ENCODE data around the gene ZP1. TPM values are rescaled to one million over a fixed set of nuclear protein-coding genes. Genes with fewer than 3 reads are reported as not detected.

The ZP1 gene
- total and polyA plus RNA-seq, 4 donors, result 0.04 TPM; not detected in 3

DNA sequence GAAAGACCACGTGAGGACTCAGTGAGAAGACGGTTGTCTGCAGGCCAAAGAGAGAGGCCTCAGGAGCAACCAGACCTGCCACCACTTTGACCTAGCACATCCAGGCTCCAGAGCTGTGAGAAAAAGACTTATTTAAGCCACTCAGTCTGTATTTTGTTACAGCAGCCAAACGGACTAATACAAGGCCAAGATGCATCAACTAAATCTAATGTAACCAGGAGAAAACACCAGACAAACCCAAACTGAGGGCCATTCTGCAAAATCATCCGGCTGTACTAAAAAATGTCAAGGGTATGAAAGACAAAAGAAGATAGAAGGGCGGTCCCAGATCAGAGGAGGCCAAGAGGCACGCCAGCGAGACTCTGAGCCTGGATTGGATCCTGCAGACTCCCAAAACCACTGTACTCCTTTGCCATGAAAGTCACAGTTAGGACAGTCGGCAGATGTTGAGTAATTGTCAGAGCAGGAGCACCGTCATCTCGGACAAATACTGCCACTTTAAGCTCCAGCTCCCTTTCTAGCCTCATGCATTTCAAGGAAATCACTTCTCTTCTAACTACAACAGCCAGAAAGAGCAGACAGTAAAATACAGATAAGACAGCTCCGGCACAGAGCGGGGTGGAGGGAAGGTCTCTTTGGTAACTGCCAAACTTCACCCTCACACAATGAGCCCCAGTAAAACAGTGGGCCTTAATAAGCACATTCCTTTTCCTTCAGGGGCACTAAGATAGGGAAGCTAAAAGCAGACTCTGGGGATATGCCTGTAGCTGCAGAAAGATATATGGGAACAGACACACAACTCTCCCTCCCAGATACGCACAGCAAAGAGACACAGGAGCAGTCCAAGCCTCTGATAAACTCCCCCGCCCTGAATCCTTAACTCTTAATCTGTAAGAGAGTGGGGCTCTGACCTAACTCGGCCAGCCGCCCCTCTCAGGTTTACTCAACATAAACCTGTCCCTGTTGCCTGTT lies 3.5 kb upstream of the ZP1 start:
- Histone ChIP-seq H3K4me3 (no peak overlapping the region), H3K27me3 (ENCODE audit: control insufficient read depth in 3 of 3, insufficient read depth in 3 of 3, low read length in 2 of 3) (no peaks in the 10 kb centered on the region), H3K9ac (ENCODE audit: insufficient read depth in 1 of 2, low read length in 2 of 2) (no peak overlapping the region), H3K4me1 (ENCODE audit: control insufficient read depth in 5 of 5, insufficient read depth in 5 of 5, low read length in 5 of 5) (no peaks in the 10 kb centered on the region), H3K9me3 (ENCODE audit: control insufficient read depth in 4 of 4, insufficient read depth in 3 of 4, low read length in 3 of 4) (peaks cover 0 to 2% (median 0%) of the 10 kb centered on the region in 4 donors), H3K36me3 (ENCODE audit: control insufficient read depth in 4 of 4, insufficient read depth in 4 of 4, low read length in 4 of 4) (no peaks in the 10 kb centered on the region), H3K27ac (ENCODE audit: low read depth in 1 of 2, low read length in 1 of 2) (no peak overlapping the region)
- 76 to 83% methylated on average over 16 of the region's 16 CpGs for WGBS, 2 donors
- ATAC-seq (ENCODE audit: insufficient read depth, low FRiP score) (no peak), DNase-seq (no peak)
- no peak for TF ChIP-seq CTCF (IDR thresholded peaks at IDR 0.05; ENCODE audit: control extremely low read depth, extremely low read depth)

- Histone ChIP-seq H3K27me3 (ENCODE audit: control insufficient read depth in 3 of 3, insufficient read depth in 3 of 3, low read length in 2 of 3) (no peaks in the 10 kb centered on the region), H3K36me3 (ENCODE audit: control insufficient read depth in 4 of 4, insufficient read depth in 4 of 4, low read length in 4 of 4) (no peaks in the 10 kb centered on the region), H3K9ac (ENCODE audit: insufficient read depth in 1 of 2, low read length in 2 of 2) (no peak overlapping the region), H3K9me3 (ENCODE audit: control insufficient read depth in 4 of 4, insufficient read depth in 3 of 4, low read length in 3 of 4) (peaks cover 0 to 3% (median 0%) of the 10 kb centered on the region in 4 donors), H3K4me1 (ENCODE audit: control insufficient read depth in 5 of 5, insufficient read depth in 5 of 5, low read length in 5 of 5) (no peaks in the 10 kb centered on the region), H3K4me3 (no peak overlapping the region), H3K27ac (ENCODE audit: low read depth in 1 of 2, low read length in 1 of 2) (no peak overlapping the region)
- TF ChIP-seq CTCF (IDR thresholded peaks at IDR 0.05; ENCODE audit: control extremely low read depth, extremely low read depth), result no peak
- DNase-seq (no peak), ATAC-seq (ENCODE audit: insufficient read depth, low FRiP score) (no peak)
- WGBS, 2 donors, result 78% methylated on average over 7 of the region's 7 CpGs
Observed at GRCh38 chr11:60864856-60865513, 2.4 kb upstream of the ZP1 start.

- Histone ChIP-seq H3K27me3 (ENCODE audit: control insufficient read depth in 3 of 3, insufficient read depth in 3 of 3, low read length in 2 of 3) (no peaks in the 10 kb centered on the region), H3K9me3 (ENCODE audit: control insufficient read depth in 4 of 4, insufficient read depth in 3 of 4, low read length in 3 of 4) (peaks cover 0 to 1% (median 0%) of the 10 kb centered on the region in 4 donors), H3K27ac (ENCODE audit: low read depth in 1 of 2, low read length in 1 of 2) (no peak overlapping the region), H3K9ac (ENCODE audit: insufficient read depth in 1 of 2, low read length in 2 of 2) (no peak overlapping the region), H3K4me3 (no peak overlapping the region), H3K4me1 (ENCODE audit: control insufficient read depth in 5 of 5, insufficient read depth in 5 of 5, low read length in 5 of 5) (peaks cover 0 to 10% (median 3%) of the 10 kb centered on the region in 5 donors), H3K36me3 (ENCODE audit: control insufficient read depth in 4 of 4, insufficient read depth in 4 of 4, low read length in 4 of 4) (no peaks in the 10 kb centered on the region)
- 84% methylated on average over 10 of the region's 10 CpGs for WGBS, 2 donors
- DNase-seq (no peak), ATAC-seq (ENCODE audit: insufficient read depth, low FRiP score) (no peak)
- TF ChIP-seq CTCF (IDR thresholded peaks at IDR 0.05; ENCODE audit: control extremely low read depth, extremely low read depth), result no peak
Observed at GRCh38 chr11:60867871-60868681, 734 bp downstream of the ZP1 start.

Data from lung (tissue), 12 donors.